ENCODE results near the gene PREX1.

GRCh38 chr20:48685300-48685699 is 142.5 kb downstream of the PREX1 start:
- no peak for TF ChIP-seq POU6F1 (CRISPR knock-in tag; IDR thresholded peaks at IDR 0.05; ENCODE audit: borderline replicate concordance, low read depth)
- TF ChIP-seq PATZ1 (CRISPR knock-in tag; IDR thresholded peaks at IDR 0.05; ENCODE audit: borderline replicate concordance) = no peak
- TF ChIP-seq ZFP30 (CRISPR knock-in tag; IDR thresholded peaks at IDR 0.05) = no peak
- TF ChIP-seq RARB (CRISPR knock-in tag; IDR thresholded peaks at IDR 0.05) = no peak
- no peak for TF ChIP-seq TOX (CRISPR knock-in tag; IDR thresholded peaks at IDR 0.05; ENCODE audit: borderline replicate concordance)
